ENCODE results near the gene SYN1.

SYN1 gene

GRCh38 chrX:47621851-47622250, 2.2 kb upstream of the SYN1 start:
- no peaks in the 10 kb centered on the region for H3K79me2 ChIP-seq (ENCODE audit: control insufficient read depth, insufficient read depth, low read length)
- no peak overlapping the region for H3K56ac ChIP-seq (ENCODE audit: low read length)
- WGBS (ENCODE audit: extremely low coverage, insufficient coverage, low lambda C conversion rate), result no CpG with 5 or more reads among the region's 6 CpGs
- no peak for DNase-seq
- H3K4ac ChIP-seq (ENCODE audit: low read depth, low read length), result no peak overlapping the region
- no peaks in the 10 kb centered on the region for H3K79me1 ChIP-seq (ENCODE audit: low read length)
- no peak overlapping the region for H3K9ac ChIP-seq (ENCODE audit: low read length)
- no peak overlapping the region for H2AK5ac ChIP-seq (ENCODE audit: low read length)
- no peaks in the 10 kb centered on the region for H3K36me3 ChIP-seq (ENCODE audit: control insufficient read depth, insufficient read depth, low read length)
- no peaks in the 10 kb centered on the region for H3K4me1 ChIP-seq (ENCODE audit: control insufficient read depth, low read depth, low read length)
- no peak overlapping the region for H3K4me3 ChIP-seq (ENCODE audit: low read length)
- no peak overlapping the region for H2BK5ac ChIP-seq (ENCODE audit: low read length)
- H3K4me2 ChIP-seq (ENCODE audit: low read length), result no peak overlapping the region
- no peak overlapping the region for H2BK120ac ChIP-seq (ENCODE audit: low read depth, low read length)
- no peak overlapping the region for H4K8ac ChIP-seq (ENCODE audit: low read depth, low read length)
- no peak overlapping the region for H3K27ac ChIP-seq (ENCODE audit: low read depth, low read length)
- no peak overlapping the region for H3K18ac ChIP-seq (ENCODE audit: low read length)
- no peaks in the 10 kb centered on the region for H3K27me3 ChIP-seq (ENCODE audit: insufficient read depth, low read length, poor library complexity)
- H4K5ac ChIP-seq (ENCODE audit: low read length), result no peak overlapping the region
- H2BK15ac ChIP-seq (replicated peaks; ENCODE audit: low read depth), result no peak overlapping the region
- no peak overlapping the region for H3K23ac ChIP-seq (ENCODE audit: low read length)

GRCh38 chrX:47620303-47620685, 637 bp upstream of the SYN1 start:
- Histone ChIP-seq H2BK5ac (ENCODE audit: low read length) (no peak overlapping the region), H4K8ac (ENCODE audit: low read depth, low read length) (no peak overlapping the region), H3K79me2 (ENCODE audit: control insufficient read depth, insufficient read depth, low read length) (no peaks in the 10 kb centered on the region), H2BK15ac (replicated peaks; ENCODE audit: low read depth) (no peak overlapping the region), H3K4me1 (ENCODE audit: control insufficient read depth, low read depth, low read length) (no peaks in the 10 kb centered on the region), H2AK5ac (ENCODE audit: low read length) (no peak overlapping the region), H3K4me3 (ENCODE audit: low read length) (no peak overlapping the region), H3K4me2 (ENCODE audit: low read length) (no peak overlapping the region), H3K27me3 (ENCODE audit: insufficient read depth, low read length, poor library complexity) (no peaks in the 10 kb centered on the region), H3K9ac (ENCODE audit: low read length) (no peak overlapping the region), H3K79me1 (ENCODE audit: low read length) (no peaks in the 10 kb centered on the region), H3K36me3 (ENCODE audit: control insufficient read depth, insufficient read depth, low read length) (no peaks in the 10 kb centered on the region), H3K4ac (ENCODE audit: low read depth, low read length) (no peak overlapping the region), H3K27ac (ENCODE audit: low read depth, low read length) (no peak overlapping the region), H4K5ac (ENCODE audit: low read length) (no peak overlapping the region), H3K23ac (ENCODE audit: low read length) (no peak overlapping the region), H3K56ac (ENCODE audit: low read length) (no peak overlapping the region), H3K18ac (ENCODE audit: low read length) (no peak overlapping the region), H2BK120ac (ENCODE audit: low read depth, low read length) (no peak overlapping the region)
- WGBS (ENCODE audit: extremely low coverage, insufficient coverage, low lambda C conversion rate), result no CpG with 5 or more reads among the region's 9 CpGs
- no peak for DNase-seq

- no peak for DNase-seq
- Histone ChIP-seq H3K79me1 (ENCODE audit: low read length) (no peaks in the 10 kb centered on the region), H3K4me1 (ENCODE audit: control insufficient read depth, low read depth, low read length) (no peaks in the 10 kb centered on the region), H3K79me2 (ENCODE audit: control insufficient read depth, insufficient read depth, low read length) (no peaks in the 10 kb centered on the region), H3K4ac (ENCODE audit: low read depth, low read length) (no peak overlapping the region), H3K56ac (ENCODE audit: low read length) (no peak overlapping the region), H2BK5ac (ENCODE audit: low read length) (no peak overlapping the region), H3K23ac (ENCODE audit: low read length) (no peak overlapping the region), H3K27me3 (ENCODE audit: insufficient read depth, low read length, poor library complexity) (no peaks in the 10 kb centered on the region), H3K18ac (ENCODE audit: low read length) (no peak overlapping the region), H4K8ac (ENCODE audit: low read depth, low read length) (no peak overlapping the region), H2AK5ac (ENCODE audit: low read length) (no peak overlapping the region), H2BK15ac (replicated peaks; ENCODE audit: low read depth) (no peak overlapping the region), H3K4me2 (ENCODE audit: low read length) (no peak overlapping the region), H3K27ac (ENCODE audit: low read depth, low read length) (no peak overlapping the region), H3K4me3 (ENCODE audit: low read length) (no peak overlapping the region), H2BK120ac (ENCODE audit: low read depth, low read length) (no peak overlapping the region), H3K36me3 (ENCODE audit: control insufficient read depth, insufficient read depth, low read length) (no peaks in the 10 kb centered on the region), H3K9ac (ENCODE audit: low read length) (no peak overlapping the region), H4K5ac (ENCODE audit: low read length) (no peak overlapping the region)
- no CpG with 5 or more reads among the region's 32 CpGs for WGBS (ENCODE audit: extremely low coverage, insufficient coverage, low lambda C conversion rate)
Observed at GRCh38 chrX:47618923-47619485, 653 bp downstream of the SYN1 start.

DNA sequence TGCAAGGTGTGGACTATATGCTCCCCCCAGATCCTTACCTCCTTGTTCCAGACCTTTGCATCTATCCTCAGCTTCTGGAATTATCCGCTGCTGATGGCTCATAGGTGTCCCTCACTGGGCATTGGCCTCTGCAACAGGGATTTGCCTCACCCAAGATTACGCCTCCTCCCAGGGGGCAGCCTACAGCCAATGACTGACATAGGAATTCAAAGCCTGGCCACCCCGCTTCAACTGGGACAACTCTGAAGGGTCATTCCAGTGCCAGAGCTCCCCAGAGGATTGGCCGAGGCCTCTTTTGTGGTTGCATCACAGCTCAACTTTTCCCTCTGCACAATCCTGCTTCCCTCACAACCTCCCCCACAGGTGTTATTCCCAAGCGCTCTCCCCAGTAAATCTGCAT, 5.0 kb downstream of the SYN1 start:
- no peaks in the 10 kb centered on the region for H3K4me1 ChIP-seq (ENCODE audit: control insufficient read depth, low read depth, low read length)
- no peak overlapping the region for H3K23ac ChIP-seq (ENCODE audit: low read length)
- no peak overlapping the region for H3K56ac ChIP-seq (ENCODE audit: low read length)
- H4K8ac ChIP-seq (ENCODE audit: low read depth, low read length), result no peak overlapping the region
- H3K36me3 ChIP-seq (ENCODE audit: control insufficient read depth, insufficient read depth, low read length), result no peaks in the 10 kb centered on the region
- H2BK5ac ChIP-seq (ENCODE audit: low read length), result no peak overlapping the region
- H3K4me3 ChIP-seq (ENCODE audit: low read length), result no peak overlapping the region
- H3K79me2 ChIP-seq (ENCODE audit: control insufficient read depth, insufficient read depth, low read length), result no peaks in the 10 kb centered on the region
- H3K27ac ChIP-seq (ENCODE audit: low read depth, low read length), result no peak overlapping the region
- no peak overlapping the region for H3K9ac ChIP-seq (ENCODE audit: low read length)
- H2BK15ac ChIP-seq (replicated peaks; ENCODE audit: low read depth), result no peak overlapping the region
- no peak overlapping the region for H2BK120ac ChIP-seq (ENCODE audit: low read depth, low read length)
- no peaks in the 10 kb centered on the region for H3K79me1 ChIP-seq (ENCODE audit: low read length)
- no peaks in the 10 kb centered on the region for H3K27me3 ChIP-seq (ENCODE audit: insufficient read depth, low read length, poor library complexity)
- no peak for DNase-seq
- no peak overlapping the region for H3K18ac ChIP-seq (ENCODE audit: low read length)
- H2AK5ac ChIP-seq (ENCODE audit: low read length), result no peak overlapping the region
- no CpG with 5 or more reads among the region's 5 CpGs for WGBS (ENCODE audit: extremely low coverage, insufficient coverage, low lambda C conversion rate)
- no peak overlapping the region for H3K4me2 ChIP-seq (ENCODE audit: low read length)
- H4K5ac ChIP-seq (ENCODE audit: low read length), result no peak overlapping the region
- H3K4ac ChIP-seq (ENCODE audit: low read depth, low read length), result no peak overlapping the region

- H3K4me3 ChIP-seq (ENCODE audit: low read length), result no peak overlapping the region
- H3K23ac ChIP-seq (ENCODE audit: low read length), result no peak overlapping the region
- no peak overlapping the region for H2BK15ac ChIP-seq (replicated peaks; ENCODE audit: low read depth)
- no peak overlapping the region for H3K4ac ChIP-seq (ENCODE audit: low read depth, low read length)
- H4K5ac ChIP-seq (ENCODE audit: low read length), result no peak overlapping the region
- no peak overlapping the region for H2BK120ac ChIP-seq (ENCODE audit: low read depth, low read length)
- no peak overlapping the region for H3K27ac ChIP-seq (ENCODE audit: low read depth, low read length)
- H3K56ac ChIP-seq (ENCODE audit: low read length), result no peak overlapping the region
- no peak overlapping the region for H4K8ac ChIP-seq (ENCODE audit: low read depth, low read length)
- no peak overlapping the region for H2BK5ac ChIP-seq (ENCODE audit: low read length)
- H3K79me2 ChIP-seq (ENCODE audit: control insufficient read depth, insufficient read depth, low read length), result no peaks in the 10 kb centered on the region
- no peak overlapping the region for H3K9ac ChIP-seq (ENCODE audit: low read length)
- no peak overlapping the region for H2AK5ac ChIP-seq (ENCODE audit: low read length)
- no peaks in the 10 kb centered on the region for H3K27me3 ChIP-seq (ENCODE audit: insufficient read depth, low read length, poor library complexity)
- no peak overlapping the region for H3K4me2 ChIP-seq (ENCODE audit: low read length)
- no peak for DNase-seq
- no peaks in the 10 kb centered on the region for H3K79me1 ChIP-seq (ENCODE audit: low read length)
- WGBS (ENCODE audit: extremely low coverage, insufficient coverage, low lambda C conversion rate), result no CpG with 5 or more reads among the region's 8 CpGs
- H3K18ac ChIP-seq (ENCODE audit: low read length), result no peak overlapping the region
- H3K36me3 ChIP-seq (ENCODE audit: control insufficient read depth, insufficient read depth, low read length), result no peaks in the 10 kb centered on the region
- H3K4me1 ChIP-seq (ENCODE audit: control insufficient read depth, low read depth, low read length), result peaks cover 2% of the 10 kb centered on the region
Observed at GRCh38 chrX:47613082-47613481, 6.6 kb downstream of the SYN1 start.

GRCh38 chrX:47612418-47612817, 7.2 kb downstream of the SYN1 start:
- no peaks in the 10 kb centered on the region for H3K36me3 ChIP-seq (ENCODE audit: control insufficient read depth, insufficient read depth, low read length)
- H3K79me2 ChIP-seq (ENCODE audit: control insufficient read depth, insufficient read depth, low read length), result no peaks in the 10 kb centered on the region
- no peak overlapping the region for H3K23ac ChIP-seq (ENCODE audit: low read length)
- H2BK5ac ChIP-seq (ENCODE audit: low read length), result no peak overlapping the region
- DNase-seq, result no peak
- H4K8ac ChIP-seq (ENCODE audit: low read depth, low read length), result no peak overlapping the region
- no peak overlapping the region for H2BK120ac ChIP-seq (ENCODE audit: low read depth, low read length)
- no peak overlapping the region for H3K4me3 ChIP-seq (ENCODE audit: low read length)
- H3K9ac ChIP-seq (ENCODE audit: low read length), result no peak overlapping the region
- no peaks in the 10 kb centered on the region for H3K79me1 ChIP-seq (ENCODE audit: low read length)
- no peak overlapping the region for H4K5ac ChIP-seq (ENCODE audit: low read length)
- H2AK5ac ChIP-seq (ENCODE audit: low read length), result no peak overlapping the region
- no peak overlapping the region for H3K4me2 ChIP-seq (ENCODE audit: low read length)
- no peak overlapping the region for H3K27ac ChIP-seq (ENCODE audit: low read depth, low read length)
- peaks cover 2% of the 10 kb centered on the region for H3K4me1 ChIP-seq (ENCODE audit: control insufficient read depth, low read depth, low read length)
- no peak overlapping the region for H3K56ac ChIP-seq (ENCODE audit: low read length)
- no peaks in the 10 kb centered on the region for H3K27me3 ChIP-seq (ENCODE audit: insufficient read depth, low read length, poor library complexity)
- no peak overlapping the region for H2BK15ac ChIP-seq (replicated peaks; ENCODE audit: low read depth)
- no peak overlapping the region for H3K18ac ChIP-seq (ENCODE audit: low read length)
- H3K4ac ChIP-seq (ENCODE audit: low read depth, low read length), result no peak overlapping the region

Measured in mesendoderm (in vitro differentiated cells).